K562 (cell line): ENCODE data around the gene PHF24. TPM values are rescaled to one million over a fixed set of nuclear protein-coding genes. Genes with fewer than 3 reads are reported as not detected.

Source experiments
- ESRRB ChIP-seq: fragments of 250-450 bp; sonication (Bioruptor Pico); IDR thresholded peaks from 2 replicates; pipeline ENCODE4 v1.5.0; 2020; ENCODE audit warnings: mild to moderate bottlenecking, moderate library complexity, borderline replicate concordance
- GATAD2A ChIP-seq: fragments of 450-650 bp; IDR thresholded peaks from 2 replicates; pipeline ENCODE4 v1.6.1; 2017
- MECOM ChIP-seq: fragments of 250-450 bp; sonication (Bioruptor Pico); IDR thresholded peaks from 2 replicates; pipeline ENCODE4 v1.8.0; 2022; ENCODE audit warnings: inconsistent platforms
- SAP30 ChIP-seq: fragments of 200-600 bp; sonication (generic); IDR thresholded peaks from 2 replicates; pipeline ENCODE4 v1.6.1; 2012; ENCODE audit warnings: borderline replicate concordance, low read depth, mild to moderate bottlenecking, moderate library complexity, low read length, control low read depth, inconsistent platforms; ENCODE audit not compliant: insufficient read depth, poor library complexity, severe bottlenecking
- ZBTB2 ChIP-seq: fragments of 450-650 bp; IDR thresholded peaks from 2 replicates; pipeline ENCODE4 v1.6.1; 2016; ENCODE audit warnings: antibody characterized with exemption
- polyA plus RNA-seq, 8 experiments: library from polyadenylated mRNA; depleted of rRNA in 4 of 8; stranded (reverse) in 5 of 8; unstranded in 3 of 8; fragments of >200 nt; fragmentation: Nextera tagmentation in 2 of 8; fragmentation: Illumina TruSeq in 1 of 8; extraction: Ambion mirVana in 2 of 8; extraction: Trizol in 1 of 8; gene quantifications; 2 replicates each; pipeline versions ENCODE4 v1.2.1 to v1.2.3, GENCODE V29; 2011 to 2014; ENCODE audit warnings: inconsistent platforms in 1 of 8, missing spikeins in 1 of 8
- total RNA-seq, 7 experiments: library from RNA; depleted of rRNA in 6 of 7; stranded (reverse); fragments of >200 nt in 6 of 7; fragmentation: Illumina TruSeq in 2 of 7; extraction: Trizol in 2 of 7; gene quantifications; 2 replicates each; pipeline versions ENCODE4 v1.2.1 to v1.2.3, GENCODE V29; 2011 to 2021; ENCODE audit warnings: low replicate concordance in 1 of 7
- TF ChIP-seq, protein P1 (sequence below): sonication (generic); formaldehyde crosslinking; IDR thresholded peaks from 2 replicates; pipeline ENCODE4 v1.8.0; 2022; ENCODE audit warnings: mild to moderate bottlenecking, missing genetic modification reagents
- TF ChIP-seq, protein P2 (sequence below): fragments of 450-650 bp; IDR thresholded peaks from 2 replicates; pipeline ENCODE4 v1.6.1; 2017; ENCODE audit warnings: mild to moderate bottlenecking, moderate library complexity

Gene PHF24
- total and polyA plus RNA-seq, 9 of the 15 experiments (the other 6 are each of a cell fraction or from before 2014, with no cell fraction given), result 0.01 TPM; not detected in 7

GRCh38 chr9:34976441-34976840 lies 18.4 kb downstream of the PHF24 start (continued):
- TF ChIP-seq MECOM (CRISPR knock-in tag) (no peak), ZBTB2 (no peak), GATAD2A (no peak), SAP30 (no peak), ESRRB (CRISPR knock-in tag) (no peak)
- TF ChIP-seq, protein P1, sequence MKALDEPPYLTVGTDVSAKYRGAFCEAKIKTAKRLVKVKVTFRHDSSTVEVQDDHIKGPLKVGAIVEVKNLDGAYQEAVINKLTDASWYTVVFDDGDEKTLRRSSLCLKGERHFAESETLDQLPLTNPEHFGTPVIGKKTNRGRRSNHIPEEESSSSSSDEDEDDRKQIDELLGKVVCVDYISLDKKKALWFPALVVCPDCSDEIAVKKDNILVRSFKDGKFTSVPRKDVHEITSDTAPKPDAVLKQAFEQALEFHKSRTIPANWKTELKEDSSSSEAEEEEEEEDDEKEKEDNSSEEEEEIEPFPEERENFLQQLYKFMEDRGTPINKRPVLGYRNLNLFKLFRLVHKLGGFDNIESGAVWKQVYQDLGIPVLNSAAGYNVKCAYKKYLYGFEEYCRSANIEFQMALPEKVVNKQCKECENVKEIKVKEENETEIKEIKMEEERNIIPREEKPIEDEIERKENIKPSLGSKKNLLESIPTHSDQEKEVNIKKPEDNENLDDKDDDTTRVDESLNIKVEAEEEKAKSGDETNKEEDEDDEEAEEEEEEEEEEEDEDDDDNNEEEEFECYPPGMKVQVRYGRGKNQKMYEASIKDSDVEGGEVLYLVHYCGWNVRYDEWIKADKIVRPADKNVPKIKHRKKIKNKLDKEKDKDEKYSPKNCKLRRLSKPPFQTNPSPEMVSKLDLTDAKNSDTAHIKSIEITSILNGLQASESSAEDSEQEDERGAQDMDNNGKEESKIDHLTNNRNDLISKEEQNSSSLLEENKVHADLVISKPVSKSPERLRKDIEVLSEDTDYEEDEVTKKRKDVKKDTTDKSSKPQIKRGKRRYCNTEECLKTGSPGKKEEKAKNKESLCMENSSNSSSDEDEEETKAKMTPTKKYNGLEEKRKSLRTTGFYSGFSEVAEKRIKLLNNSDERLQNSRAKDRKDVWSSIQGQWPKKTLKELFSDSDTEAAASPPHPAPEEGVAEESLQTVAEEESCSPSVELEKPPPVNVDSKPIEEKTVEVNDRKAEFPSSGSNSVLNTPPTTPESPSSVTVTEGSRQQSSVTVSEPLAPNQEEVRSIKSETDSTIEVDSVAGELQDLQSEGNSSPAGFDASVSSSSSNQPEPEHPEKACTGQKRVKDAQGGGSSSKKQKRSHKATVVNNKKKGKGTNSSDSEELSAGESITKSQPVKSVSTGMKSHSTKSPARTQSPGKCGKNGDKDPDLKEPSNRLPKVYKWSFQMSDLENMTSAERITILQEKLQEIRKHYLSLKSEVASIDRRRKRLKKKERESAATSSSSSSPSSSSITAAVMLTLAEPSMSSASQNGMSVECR (CRISPR knock-in tag), result no peak
- TF ChIP-seq, protein P2, sequence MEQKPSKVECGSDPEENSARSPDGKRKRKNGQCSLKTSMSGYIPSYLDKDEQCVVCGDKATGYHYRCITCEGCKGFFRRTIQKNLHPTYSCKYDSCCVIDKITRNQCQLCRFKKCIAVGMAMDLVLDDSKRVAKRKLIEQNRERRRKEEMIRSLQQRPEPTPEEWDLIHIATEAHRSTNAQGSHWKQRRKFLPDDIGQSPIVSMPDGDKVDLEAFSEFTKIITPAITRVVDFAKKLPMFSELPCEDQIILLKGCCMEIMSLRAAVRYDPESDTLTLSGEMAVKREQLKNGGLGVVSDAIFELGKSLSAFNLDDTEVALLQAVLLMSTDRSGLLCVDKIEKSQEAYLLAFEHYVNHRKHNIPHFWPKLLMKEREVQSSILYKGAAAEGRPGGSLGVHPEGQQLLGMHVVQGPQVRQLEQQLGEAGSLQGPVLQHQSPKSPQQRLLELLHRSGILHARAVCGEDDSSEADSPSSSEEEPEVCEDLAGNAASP, result no peak
